SH-SY5Y (cell line): ENCODE results near the gene ASPRV1.

Source experiments
- GATA2 ChIP-seq: IDR thresholded peaks from 2 replicates; pipeline ENCODE4 v1.6.1; 2011; ENCODE audit warnings: mild to moderate bottlenecking, low read depth, low read length
- GATA3 ChIP-seq: IDR thresholded peaks from 2 replicates; pipeline ENCODE4 v1.6.1; 2011; ENCODE audit warnings: low read depth, mild to moderate bottlenecking, low read length, moderate library complexity

- TF ChIP-seq GATA2: no peak
- TF ChIP-seq GATA3: no peak
Measured at GRCh38 chr2:69933839-69934613, 27.4 kb downstream of the ASPRV1 start.
